NCI-H1105 treated with DMSO at 0.1 percent for 48 hours (cell line): Measurements from ENCODE around the gene SLC6A6.
A peak's percentile ranks its signal among the peaks of the same experiment; 100 is the strongest.
"Not testable (repeated sequence)": the region's sequence is repeated elsewhere in the genome, so short reads cannot be mapped to it uniquely, and the experiment has no call there.

Source experiments
- DNase-seq: peaks from one replicate; lab custom pipeline; 2025; lab: John Stamatoyannopoulos, UW

The SLC6A6 gene

GRCh38 chr3:14508505-14508819, 106.1 kb downstream of the SLC6A6 start:
- no peak for DNase-seq

- peak; percentile 31 for DNase-seq
Measured at GRCh38 chr3:14508966-14509795, 106.8 kb downstream of the SLC6A6 start.

GRCh38 chr3:14509796-14510100, 107.3 kb downstream of the SLC6A6 start:
- no peak for DNase-seq

- DNase-seq, result no peak
Measured at GRCh38 chr3:14510838-14511622, 108.6 kb downstream of the SLC6A6 start.

GRCh38 chr3:14511623-14512280, 109.3 kb downstream of the SLC6A6 start:
- DNase-seq, result no peak

- no peak for DNase-seq
Measured at GRCh38 chr3:14512281-14512941, 110.0 kb downstream of the SLC6A6 start.

GRCh38 chr3:14512942-14513327, 110.5 kb downstream of the SLC6A6 start:
- DNase-seq, result no peak

- no peak for DNase-seq
Measured at GRCh38 chr3:14513566-14514322, 111.3 kb downstream of the SLC6A6 start.

- no peak for DNase-seq
Measured at GRCh38 chr3:14514323-14514720, 111.9 kb downstream of the SLC6A6 start.

GRCh38 chr3:14515526-14515925, 113.1 kb downstream of the SLC6A6 start:
- DNase-seq, result not testable (repeated sequence)

GRCh38 chr3:14516738-14517345, 114.4 kb downstream of the SLC6A6 start:
- DNase-seq, result no peak

- DNase-seq, result no peak
Measured at GRCh38 chr3:14517601-14518431, 115.4 kb downstream of the SLC6A6 start.

GRCh38 chr3:14518432-14518802, 116.0 kb downstream of the SLC6A6 start:
- DNase-seq, result no peak

GRCh38 chr3:14518893-14519292, 116.5 kb downstream of the SLC6A6 start:
- no peak for DNase-seq

- DNase-seq, result no peak
Measured at GRCh38 chr3:14519406-14519805, 117.0 kb downstream of the SLC6A6 start.

GRCh38 chr3:14520149-14520548, 117.7 kb downstream of the SLC6A6 start:
- no peak for DNase-seq

GRCh38 chr3:14520967-14521366, 118.6 kb downstream of the SLC6A6 start:
- no peak for DNase-seq

GRCh38 chr3:14521611-14522010, 119.2 kb downstream of the SLC6A6 start:
- no peak for DNase-seq

GRCh38 chr3:14522129-14522691, 119.8 kb downstream of the SLC6A6 start:
- no peak for DNase-seq

- DNase-seq, result no peak
Measured at GRCh38 chr3:14522768-14523167, 120.4 kb downstream of the SLC6A6 start.
